ENCODE data around the gene UNC5CL.
"Not testable (repeated sequence)": the region's sequence is repeated elsewhere in the genome, so short reads cannot be mapped to it uniquely, and the experiment has no call there.

UNC5CL gene

GRCh38 chr6:41006980-41007379 is 32.0 kb downstream of the UNC5CL start:
- DNase-seq (ENCODE audit: low read depth in 2 of 2), result not testable (repeated sequence)

GRCh38 chr6:41006217-41006616 is 32.8 kb downstream of the UNC5CL start:
- DNase-seq (ENCODE audit: low read depth in 2 of 2), result peak; percentile 14 to 20

GRCh38 chr6:41002168-41002567 is 36.9 kb downstream of the UNC5CL start:
- no peak for DNase-seq (ENCODE audit: low read depth in 2 of 2)

- no peak for DNase-seq (ENCODE audit: low read depth in 2 of 2)
Measured at GRCh38 chr6:41000248-41000647, 38.8 kb downstream of the UNC5CL start.

DNA sequence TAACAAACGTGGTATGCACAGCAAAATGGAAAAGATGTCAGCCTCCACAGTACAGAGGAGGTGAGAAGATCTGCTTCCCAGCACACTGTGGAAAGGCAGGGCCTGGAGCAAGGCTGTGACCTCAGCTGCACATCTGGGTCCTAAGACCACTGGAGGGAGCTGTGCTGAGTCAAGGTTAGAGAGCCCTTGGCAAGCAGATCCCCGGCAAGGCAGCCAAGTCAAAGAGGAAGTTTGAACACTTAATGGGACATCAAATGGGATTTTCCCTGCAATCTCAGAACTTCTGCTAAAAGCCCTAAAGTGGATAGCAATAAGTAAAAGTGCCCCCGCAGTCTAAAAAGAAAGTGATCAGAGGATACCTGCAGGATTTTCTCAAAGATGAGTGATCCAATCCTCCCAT is 39.5 kb downstream of the UNC5CL start:
- no peak for DNase-seq (ENCODE audit: low read depth in 2 of 2)

- DNase-seq (ENCODE audit: low read depth in 2 of 2), result no peak
Measured at GRCh38 chr6:40998661-40999060, 40.4 kb downstream of the UNC5CL start.

DNA sequence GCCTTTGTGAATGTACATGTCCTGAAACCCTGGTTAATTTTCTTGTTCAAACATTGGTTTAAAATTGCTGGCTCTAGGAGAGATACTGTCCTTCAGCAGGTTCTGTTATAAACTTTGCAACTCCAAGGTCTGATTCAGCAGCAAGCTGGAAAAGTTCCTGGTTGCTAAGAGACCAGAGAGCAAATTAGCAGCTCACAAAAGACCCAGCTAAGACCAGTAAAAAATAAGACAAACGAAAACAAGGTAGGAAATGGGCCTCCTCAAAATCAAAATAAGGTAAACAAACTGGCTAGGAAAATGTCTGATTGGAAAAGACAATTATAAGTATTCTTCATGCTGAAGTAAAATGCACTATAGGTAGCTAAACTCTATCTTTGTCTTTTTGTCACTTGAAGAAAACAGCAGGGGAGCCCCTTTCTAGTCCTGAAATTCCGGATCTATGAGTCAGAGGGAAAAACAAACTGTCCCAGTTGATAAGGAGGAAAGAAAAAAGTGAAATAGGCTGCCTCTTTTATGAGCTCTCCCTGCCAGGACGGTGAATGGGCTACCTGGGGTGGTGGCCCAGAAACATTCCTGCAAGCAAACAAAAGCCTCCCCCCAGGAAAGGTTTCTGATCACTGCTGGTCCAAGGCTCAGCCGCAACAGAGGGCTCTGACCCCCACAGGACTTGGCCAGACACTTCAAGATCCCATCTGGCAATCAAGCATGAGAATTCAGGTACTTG is 41.6 kb downstream of the UNC5CL start:
- no peak for DNase-seq (ENCODE audit: low read depth in 2 of 2)

DNA sequence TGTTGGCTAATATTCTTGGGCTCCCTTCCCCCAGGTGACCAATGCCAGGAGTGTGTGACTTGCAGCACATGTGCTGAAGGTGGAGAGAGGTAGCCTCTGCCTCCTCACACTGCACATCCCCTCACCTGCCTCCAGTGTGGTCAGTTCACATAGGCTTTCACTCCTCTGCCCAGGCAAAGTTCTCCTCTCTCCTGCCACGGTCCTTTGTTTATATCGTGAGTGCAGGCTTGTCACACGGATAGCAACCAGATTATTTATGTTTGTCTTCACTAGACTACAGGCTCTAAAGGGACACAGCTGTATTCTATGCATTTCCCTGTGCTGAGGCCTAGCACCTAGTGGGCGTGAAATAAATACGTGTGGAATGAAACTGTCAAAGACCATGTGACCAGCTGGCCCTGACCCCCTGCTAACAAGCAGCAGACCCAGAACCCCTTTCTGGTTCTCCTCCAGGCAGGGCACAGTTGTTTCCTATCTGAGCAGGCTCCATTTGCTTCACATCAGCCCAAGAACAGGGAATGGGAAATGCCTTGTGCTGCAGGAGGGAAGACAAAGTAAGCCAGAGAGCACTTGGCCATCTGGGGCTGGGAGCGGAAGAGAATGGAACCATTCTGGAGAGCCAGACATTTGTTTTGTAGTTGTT is 42.3 kb downstream of the UNC5CL start:
- no peak for DNase-seq (ENCODE audit: low read depth in 2 of 2)

- no peak for DNase-seq (ENCODE audit: low read depth in 2 of 2)
Measured at GRCh38 chr6:40992746-40993145, 46.3 kb downstream of the UNC5CL start.

DNA sequence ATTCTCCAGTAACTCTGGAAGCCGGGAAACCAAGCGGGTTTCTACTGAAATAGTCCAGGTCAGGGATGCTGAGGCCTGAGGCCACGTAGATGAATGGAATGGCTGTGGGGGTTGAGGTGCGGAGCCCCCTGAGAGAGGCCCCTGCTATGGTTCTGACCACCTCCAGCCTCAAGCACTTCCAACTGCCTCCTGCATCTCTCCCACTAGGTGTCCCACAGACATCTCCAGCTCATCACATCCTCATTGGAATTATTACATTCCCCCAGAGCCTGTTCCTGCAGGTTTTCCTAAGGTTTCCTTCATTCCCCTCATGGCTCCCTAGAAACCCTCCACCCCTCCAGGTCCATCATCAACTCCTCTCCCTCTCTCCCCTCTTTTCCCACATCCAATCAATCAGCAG is 48.7 kb downstream of the UNC5CL start:
- no peak for DNase-seq (ENCODE audit: low read depth in 2 of 2)

DNA sequence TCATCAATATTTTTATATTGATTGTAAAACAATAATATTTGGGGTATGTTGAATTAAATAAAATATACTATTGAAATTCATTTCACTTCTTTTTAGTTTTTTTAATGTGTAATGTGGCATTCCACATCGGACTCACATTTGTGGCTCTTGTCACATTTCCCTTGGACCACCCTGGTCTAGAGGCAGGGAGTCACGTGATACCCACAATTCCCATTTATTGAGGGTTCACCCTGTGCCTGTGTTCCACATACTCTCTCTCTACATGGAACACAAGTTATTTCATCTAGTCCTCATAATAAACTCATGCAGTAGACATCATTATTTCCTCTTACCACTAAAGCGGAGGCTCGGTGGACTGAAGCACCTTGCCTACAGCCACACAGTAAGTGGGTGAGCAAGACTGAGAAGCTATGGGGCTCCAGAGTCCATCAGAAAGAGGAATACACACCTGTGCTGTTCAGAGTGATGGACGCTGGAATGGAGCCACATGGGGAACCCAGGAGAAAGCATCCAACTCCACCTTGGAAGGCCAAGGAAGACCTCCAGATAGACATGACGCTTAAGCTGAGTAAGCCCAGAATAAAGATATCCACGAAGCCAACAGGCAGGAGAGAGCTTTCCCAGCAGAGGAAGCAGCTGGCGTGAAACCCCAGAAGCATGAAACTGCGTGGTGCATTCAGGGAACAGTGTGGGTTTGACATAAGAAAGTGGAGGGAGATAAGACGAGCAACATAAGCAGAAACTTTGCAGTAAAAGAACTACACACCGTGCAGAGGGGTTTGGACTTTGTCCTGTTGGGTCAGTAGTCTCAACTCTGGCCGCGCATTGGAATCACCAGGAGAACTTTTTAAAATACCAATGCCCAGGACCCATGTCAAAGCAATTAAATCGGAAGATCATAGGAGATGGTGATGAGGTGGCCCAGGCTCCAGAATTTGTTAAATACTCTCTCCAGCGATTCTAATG is 49.5 kb downstream of the UNC5CL start:
- DNase-seq (ENCODE audit: low read depth in 2 of 2), result no peak

GRCh38 chr6:40988634-40989033 is 50.4 kb downstream of the UNC5CL start:
- DNase-seq (ENCODE audit: low read depth in 2 of 2), result no peak

DNA sequence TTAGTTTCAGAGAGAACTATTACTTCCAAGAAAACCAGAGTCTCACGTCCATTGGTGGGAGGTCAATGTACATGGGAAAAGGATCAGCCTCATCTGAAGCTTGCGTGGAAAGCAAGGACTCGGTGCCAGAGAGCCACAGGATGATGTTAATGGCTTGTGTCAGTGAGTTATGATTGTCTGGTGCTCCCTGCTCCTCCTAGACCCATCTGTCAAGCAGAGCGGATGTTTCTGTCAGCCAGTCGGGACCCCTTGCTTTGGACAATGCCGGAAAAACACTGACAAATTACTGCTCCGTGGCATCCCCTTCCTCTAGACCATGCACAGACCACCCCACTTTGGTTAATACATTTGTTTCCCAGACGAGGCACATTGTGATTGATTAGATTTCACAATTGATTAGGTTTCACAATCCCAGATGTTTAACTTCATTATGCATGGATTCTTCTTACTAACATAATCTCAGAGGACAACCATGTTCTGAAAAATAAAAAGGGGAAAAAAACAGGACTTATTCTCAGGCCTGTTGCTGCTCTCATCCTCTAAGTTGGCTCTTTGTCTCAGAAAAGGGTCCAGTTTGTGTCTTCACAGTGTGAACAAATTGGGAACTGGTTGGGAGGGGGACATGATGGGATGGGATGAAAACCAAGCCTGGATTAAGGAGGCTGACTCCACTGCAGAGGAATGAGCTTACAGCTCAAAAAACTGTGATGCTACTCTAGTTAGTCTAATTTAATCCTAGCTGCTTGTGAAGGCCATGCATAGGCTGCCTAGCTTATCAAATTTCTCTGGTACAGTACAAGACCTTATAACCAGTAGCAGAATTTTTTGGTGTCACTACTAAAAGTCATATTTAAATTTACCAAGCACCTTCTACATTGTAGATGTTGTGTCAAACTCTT is 51.9 kb downstream of the UNC5CL start:
- DNase-seq (ENCODE audit: low read depth in 2 of 2), result no peak

DNA sequence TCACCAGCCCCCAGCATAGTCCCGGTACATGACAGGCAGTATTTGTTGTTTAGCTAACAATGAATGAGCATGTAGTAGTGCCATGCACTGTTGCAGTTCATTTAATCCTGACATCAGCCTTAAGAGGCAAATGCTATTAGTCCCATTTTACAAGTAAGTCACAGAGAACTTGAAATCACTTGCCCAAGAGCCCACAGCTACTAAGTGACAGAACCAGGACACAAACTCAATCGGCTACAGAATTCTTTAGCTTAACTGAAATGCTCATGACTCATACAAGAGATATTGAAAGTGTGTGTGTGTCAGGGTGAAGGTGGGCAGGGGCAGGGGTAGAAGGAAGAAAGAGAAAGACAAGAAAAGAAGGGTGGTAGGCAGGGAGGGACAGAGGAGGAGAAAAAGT is 52.7 kb downstream of the UNC5CL start:
- DNase-seq (ENCODE audit: low read depth in 2 of 2), result no peak

DNA sequence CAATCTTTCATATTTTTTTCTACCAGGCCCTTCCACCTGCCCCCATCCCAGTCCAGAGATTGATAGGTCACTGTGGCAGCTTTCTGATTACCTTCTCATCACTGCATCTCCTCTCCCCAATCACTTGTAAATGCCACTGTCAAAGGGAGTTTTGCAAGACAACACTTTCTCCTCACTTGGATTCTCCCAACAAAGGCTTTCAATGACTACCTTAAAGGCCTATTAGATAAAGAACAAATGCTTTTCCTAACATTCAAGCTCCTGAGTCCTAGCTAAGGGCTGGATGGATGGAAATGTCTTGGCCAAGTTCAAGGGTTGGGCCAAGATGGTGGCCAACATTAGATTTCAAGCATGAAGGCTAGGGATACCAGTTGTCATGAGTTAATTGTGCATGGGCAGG is 55.3 kb downstream of the UNC5CL start:
- DNase-seq (ENCODE audit: low read depth in 2 of 2), result no peak

DNA sequence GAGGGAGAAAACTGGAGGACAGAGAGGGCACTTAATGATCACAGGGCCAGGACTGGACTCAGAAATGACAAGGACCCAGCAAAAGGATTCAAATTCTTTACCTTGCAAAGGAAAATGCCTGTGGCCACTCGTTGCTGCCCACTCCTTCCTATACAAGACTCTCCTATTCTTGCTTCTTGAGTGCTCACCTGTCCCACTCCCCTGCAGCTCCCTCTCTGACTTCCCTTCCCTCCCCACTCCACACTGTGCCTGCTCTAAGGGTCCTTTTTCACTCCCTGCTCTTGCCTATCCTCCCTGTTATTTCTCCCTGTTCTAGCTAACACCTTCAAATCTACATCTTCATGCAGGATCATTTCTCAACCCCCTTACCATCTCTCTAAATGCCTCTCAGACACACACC is 56.1 kb downstream of the UNC5CL start:
- DNase-seq (ENCODE audit: low read depth in 2 of 2), result no peak

DNA sequence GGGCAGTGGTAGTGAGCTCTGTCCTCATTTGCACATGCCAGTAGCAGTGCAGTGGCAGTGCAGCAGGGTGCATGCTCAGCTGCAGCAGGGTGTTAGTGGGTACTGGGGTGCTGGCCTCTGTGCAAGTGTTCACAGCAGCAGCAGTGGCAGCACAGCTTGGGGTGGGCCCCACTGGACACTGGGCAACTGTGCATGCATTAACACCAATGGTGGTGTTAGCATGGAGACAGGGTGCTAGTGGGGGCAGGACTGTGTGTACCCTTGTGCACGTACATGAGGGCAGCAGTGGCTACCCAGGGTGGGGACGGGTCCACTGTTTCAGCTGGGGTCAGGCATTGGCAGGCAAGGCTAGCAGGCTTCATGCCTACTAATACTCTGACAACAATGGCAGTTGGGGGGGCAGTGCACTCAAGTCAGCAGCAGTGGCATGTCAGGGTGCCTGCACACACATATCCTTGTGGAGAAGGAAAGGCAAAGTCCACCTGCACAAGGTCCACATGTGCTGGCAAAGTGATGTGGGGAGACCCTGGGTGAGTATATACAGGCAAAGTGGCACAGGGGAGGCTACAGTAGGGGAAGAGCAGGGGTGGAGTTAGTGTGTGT is 60.2 kb downstream of the UNC5CL start:
- no peak for DNase-seq (ENCODE audit: low read depth in 2 of 2)

DNA sequence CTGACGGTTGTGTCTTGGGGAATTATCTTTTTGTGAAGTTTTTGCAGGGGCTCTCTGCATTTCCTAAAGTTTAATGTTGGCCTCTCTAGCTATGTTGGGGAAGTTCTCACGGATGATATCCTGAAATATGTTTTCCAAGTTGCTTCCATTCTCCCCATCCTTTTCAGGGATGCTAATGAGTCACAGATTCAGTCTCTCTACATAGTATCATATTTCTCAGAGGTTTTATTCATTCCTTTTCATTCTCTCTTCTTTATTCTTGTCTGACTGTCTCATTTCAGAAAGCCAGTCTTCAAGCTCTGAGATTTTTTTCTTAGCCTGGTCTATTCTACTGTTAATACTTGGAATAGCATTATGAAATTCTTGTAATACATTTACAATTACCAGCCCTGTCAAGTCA is 61.3 kb downstream of the UNC5CL start:
- no peak for DNase-seq (ENCODE audit: low read depth in 2 of 2)

GRCh38 chr6:40977085-40977484 is 61.9 kb downstream of the UNC5CL start:
- no peak for DNase-seq (ENCODE audit: low read depth in 2 of 2)
